A673 (cell line): Measurements from ENCODE around the gene PRKG1. TPM values are rescaled to one million over a fixed set of nuclear protein-coding genes. Genes with fewer than 3 reads are reported as not detected.

Experiments used
- BruUV-seq: library from RNA; stranded (reverse); fragments of 400-500 nt; replicated peaks from 2 replicates; lab custom pipeline; 2021; lab: Mats Ljungman, UMichigan
- CTCF ChIA-PET: fragments of 300-600 bp; sonication (Branson Sonifier 250); formaldehyde crosslinking; loops from one replicate; lab custom pipeline; 2022; ENCODE audit warnings: antibody characterized with exemption; lab: Charles Lee
- POLR2A ChIA-PET: fragments of 300-600 bp; sonication (Branson Sonifier 250); formaldehyde crosslinking; loops from one replicate; lab custom pipeline; 2022; ENCODE audit warnings: antibody characterized with exemption; ENCODE audit not compliant: low non-redundant PET; lab: Charles Lee
- DNase-seq: peaks from one replicate; pipeline ENCODE4 v3.0.0-alpha.2; 2015; ENCODE audit warnings: low spot score
- H3K27ac ChIP-seq: fragments of 200-600 bp; sonication (generic); 2 replicates; pipeline ENCODE4 v1.5.1; 2016; ENCODE audit warnings: mixed run types, low read depth, mild to moderate bottlenecking, mixed read lengths, antibody characterized with exemption, low read length; ENCODE audit not compliant: poor library complexity, severe bottlenecking
- H3K27me3 ChIP-seq: fragments of 200-600 bp; sonication (generic); replicated peaks from 2 replicates; pipeline ENCODE4 v1.6.1; 2017; ENCODE audit warnings: mixed run types, low read depth, mild to moderate bottlenecking, mixed read lengths, antibody characterized with exemption, low read length; ENCODE audit not compliant: insufficient read depth, poor library complexity
- H3K36me3 ChIP-seq: fragments of 200-600 bp; sonication (generic); 2 replicates; pipeline ENCODE4 v1.6.1; 2016; ENCODE audit warnings: mixed run types, mild to moderate bottlenecking, mixed read lengths, antibody characterized with exemption, low read length; ENCODE audit not compliant: insufficient read depth, poor library complexity, severe bottlenecking
- H3K4me1 ChIP-seq: fragments of 200-600 bp; sonication (generic); 2 replicates; pipeline ENCODE4 v1.6.1; 2017; ENCODE audit warnings: mixed run types, mild to moderate bottlenecking, mixed read lengths, antibody characterized with exemption, low read length; ENCODE audit not compliant: insufficient read depth, poor library complexity, severe bottlenecking
- H3K4me3 ChIP-seq: fragments of 200-600 bp; sonication (generic); 2 replicates; pipeline ENCODE4 v1.5.1; 2016; ENCODE audit warnings: low read depth, mixed run types, mild to moderate bottlenecking, mixed read lengths, low read length; ENCODE audit not compliant: poor library complexity, severe bottlenecking
- H3K9me3 ChIP-seq: fragments of 200-600 bp; sonication (generic); 2 replicates; pipeline ENCODE4 v1.6.1; 2016; ENCODE audit warnings: mixed run types, low read depth, mild to moderate bottlenecking, mixed read lengths, antibody characterized with exemption, low read length; ENCODE audit not compliant: poor library complexity, severe bottlenecking
- EZH2 ChIP-seq: fragments of 200-600 bp; sonication (generic); IDR thresholded peaks from 2 replicates; pipeline ENCODE4 v1.6.1; 2017; ENCODE audit warnings: borderline replicate concordance, low read depth, mild to moderate bottlenecking, mixed read lengths, antibody characterized with exemption, low read length; ENCODE audit not compliant: poor library complexity, severe bottlenecking
- intact Hi-C: fragments of 100-400 bp; cut with micrococcal nuclease; formaldehyde crosslinking; loops from one replicate; pipeline ENCODE4 v1.10.0; 2022; ENCODE audit not compliant: unreplicated experiment
- total RNA-seq: library from RNA; stranded (reverse); gene quantifications from 2 replicates; pipeline ENCODE4 v1.2.3, GENCODE V29; 2021
- TF ChIP-seq, protein P1 (sequence below): fragments of 300-800, 200-600 bp; sonication (generic); conservative IDR thresholded peaks from 2 replicates; pipeline ENCODE4 v1.5.1; 2017; ENCODE audit warnings: low read depth, mild to moderate bottlenecking, antibody characterized with exemption, low read length, moderate library complexity, mixed read lengths

PRKG1 gene
- total RNA-seq, 1 experiment from 2014 or later, result 0.58 TPM

DNA sequence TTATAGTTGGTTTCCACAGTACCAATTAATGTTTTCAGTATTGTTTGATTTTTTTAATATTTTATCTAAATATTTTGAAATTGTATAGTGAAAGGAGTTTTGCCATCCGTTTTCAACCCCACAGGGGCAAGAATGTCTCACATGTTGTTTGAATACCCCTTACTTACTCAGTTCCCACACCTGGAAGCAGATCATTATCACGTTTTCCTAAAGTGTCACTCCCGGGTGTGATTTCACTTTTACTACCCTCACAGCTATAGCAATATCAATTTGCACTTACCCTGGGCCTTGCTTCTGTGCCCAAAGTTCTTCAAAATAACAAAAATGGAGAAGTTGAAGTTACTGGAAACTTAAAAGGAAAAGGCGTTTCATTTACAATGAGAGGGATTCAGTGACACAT is 397.0 kb downstream of the PRKG1 start:
- Histone ChIP-seq H3K4me1 (no peaks in the 10 kb centered on the region), H3K9me3 (no peaks in the 10 kb centered on the region), H3K27ac (no peak overlapping the region), H3K4me3 (no peak overlapping the region), H3K27me3 (no peaks in the 10 kb centered on the region), H3K36me3 (no peaks in the 10 kb centered on the region)
- ChIA-PET POLR2A (no interaction called here), CTCF (no interaction called here)
- BruUV-seq, result no TSS peak
- intact Hi-C loops, result no loop called here
- TF ChIP-seq, protein P1, sequence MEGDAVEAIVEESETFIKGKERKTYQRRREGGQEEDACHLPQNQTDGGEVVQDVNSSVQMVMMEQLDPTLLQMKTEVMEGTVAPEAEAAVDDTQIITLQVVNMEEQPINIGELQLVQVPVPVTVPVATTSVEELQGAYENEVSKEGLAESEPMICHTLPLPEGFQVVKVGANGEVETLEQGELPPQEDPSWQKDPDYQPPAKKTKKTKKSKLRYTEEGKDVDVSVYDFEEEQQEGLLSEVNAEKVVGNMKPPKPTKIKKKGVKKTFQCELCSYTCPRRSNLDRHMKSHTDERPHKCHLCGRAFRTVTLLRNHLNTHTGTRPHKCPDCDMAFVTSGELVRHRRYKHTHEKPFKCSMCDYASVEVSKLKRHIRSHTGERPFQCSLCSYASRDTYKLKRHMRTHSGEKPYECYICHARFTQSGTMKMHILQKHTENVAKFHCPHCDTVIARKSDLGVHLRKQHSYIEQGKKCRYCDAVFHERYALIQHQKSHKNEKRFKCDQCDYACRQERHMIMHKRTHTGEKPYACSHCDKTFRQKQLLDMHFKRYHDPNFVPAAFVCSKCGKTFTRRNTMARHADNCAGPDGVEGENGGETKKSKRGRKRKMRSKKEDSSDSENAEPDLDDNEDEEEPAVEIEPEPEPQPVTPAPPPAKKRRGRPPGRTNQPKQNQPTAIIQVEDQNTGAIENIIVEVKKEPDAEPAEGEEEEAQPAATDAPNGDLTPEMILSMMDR, result no peak
- TF ChIP-seq EZH2, result no peak
- no peak for DNase-seq

DNA sequence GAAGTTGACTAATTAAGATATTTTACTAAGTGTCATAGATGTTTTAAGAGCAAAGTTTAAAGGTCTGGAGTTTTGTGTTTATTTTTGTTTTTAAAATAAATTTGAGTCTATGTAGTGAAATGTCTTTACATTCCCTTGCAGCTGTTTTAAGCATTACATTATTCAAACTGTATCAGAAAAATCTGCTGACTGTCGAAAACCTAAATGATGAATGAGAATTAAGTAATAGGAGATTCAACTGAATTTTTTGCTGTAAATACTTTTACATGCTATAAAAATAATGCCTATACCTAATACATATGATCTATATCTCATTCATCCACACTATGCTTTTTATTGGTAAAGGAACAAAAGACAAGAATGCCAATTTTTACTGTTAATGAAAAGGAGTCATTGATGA is 397.9 kb downstream of the PRKG1 start:
- H3K4me1 ChIP-seq, result no peaks in the 10 kb centered on the region
- POLR2A ChIA-PET, result no interaction called here
- no peaks in the 10 kb centered on the region for H3K27me3 ChIP-seq
- DNase-seq, result no peak
- intact Hi-C loops, result no loop called here
- no peaks in the 10 kb centered on the region for H3K9me3 ChIP-seq
- no peaks in the 10 kb centered on the region for H3K36me3 ChIP-seq
- CTCF ChIA-PET, result no interaction called here
- H3K27ac ChIP-seq, result no peak overlapping the region
- no peak for TF ChIP-seq EZH2
- TF ChIP-seq, protein P1, result no peak
- no peak overlapping the region for H3K4me3 ChIP-seq
- BruUV-seq, result no TSS peak

DNA sequence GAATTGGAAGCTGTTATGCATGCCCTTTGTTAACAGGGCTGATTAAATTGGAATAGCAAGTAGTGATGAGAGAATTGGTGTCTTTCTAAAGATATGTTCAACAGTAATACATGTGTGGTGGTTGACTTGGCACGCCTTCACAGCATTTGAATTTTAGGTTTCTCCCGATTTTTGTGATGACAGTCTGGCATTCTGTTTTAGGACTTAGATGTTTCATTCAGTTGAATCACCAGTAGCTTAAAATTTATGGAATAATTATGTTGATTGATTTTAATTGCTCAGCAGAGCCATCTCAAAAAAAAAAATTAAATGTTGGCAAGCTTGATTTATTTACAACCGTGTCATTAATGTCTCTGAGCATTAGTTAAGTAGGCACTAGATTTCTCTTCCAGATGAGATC is 405.4 kb downstream of the PRKG1 start:
- CTCF ChIA-PET, result no interaction called here
- Histone ChIP-seq H3K9me3 (no peaks in the 10 kb centered on the region), H3K27me3 (no peaks in the 10 kb centered on the region), H3K4me3 (no peak overlapping the region), H3K36me3 (no peaks in the 10 kb centered on the region), H3K27ac (no peak overlapping the region), H3K4me1 (no peaks in the 10 kb centered on the region)
- POLR2A ChIA-PET, result no interaction called here
- intact Hi-C loops, result no loop called here
- BruUV-seq, result no TSS peak
- no peak for DNase-seq
- TF ChIP-seq, protein P1, result no peak
- no peak for TF ChIP-seq EZH2
